GM21825 (cell line): ENCODE data around the gene ANLN.
"Not testable (repeated sequence)": the region's sequence is repeated elsewhere in the genome, so short reads cannot be mapped to it uniquely, and the experiment has no call there.

Experiments used
- ATAC-seq: cut with Tn5 transposase; IDR thresholded peaks from one replicate; pipeline ENCODE4 v1.9.1; 2021; ENCODE audit warnings: mild to moderate bottlenecking, moderate library complexity; ENCODE audit not compliant: unreplicated experiment

The ANLN gene

GRCh38 chr7:36372156-36372555 lies 17.5 kb upstream of the ANLN start:
- no peak for ATAC-seq

GRCh38 chr7:36378555-36378954 lies 11.1 kb upstream of the ANLN start:
- ATAC-seq, result not testable (repeated sequence)

DNA sequence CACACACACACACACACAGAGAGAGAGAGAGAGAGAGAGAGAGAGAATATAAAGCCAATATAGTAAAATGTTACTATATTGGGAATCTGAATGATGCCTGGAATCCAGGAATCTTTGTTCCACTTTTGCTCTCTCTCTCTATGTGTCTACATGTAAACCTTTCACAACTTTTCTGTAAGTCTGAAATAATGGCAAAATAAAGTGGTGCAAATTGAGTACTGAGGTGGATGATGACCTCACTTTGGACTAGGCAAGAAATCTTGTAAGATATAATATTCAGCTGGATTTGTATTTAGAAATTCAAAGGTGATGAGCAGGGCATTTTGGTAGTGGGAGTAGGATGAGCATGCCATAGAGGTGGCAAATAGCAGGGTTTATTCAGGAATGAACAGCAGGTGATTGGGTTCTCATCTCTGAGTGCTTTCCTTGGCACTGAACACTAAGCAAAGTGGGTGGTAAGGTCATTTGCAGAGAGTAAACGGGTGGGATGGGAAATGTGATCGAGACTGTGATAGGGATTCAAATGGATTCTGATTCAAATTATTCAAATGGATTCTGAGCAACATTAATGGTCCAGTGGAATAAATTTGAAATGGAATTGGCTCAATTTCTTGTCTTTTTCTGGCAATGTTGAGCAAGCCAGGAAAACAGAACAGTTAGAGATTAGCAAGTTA lies 9.7 kb upstream of the ANLN start:
- no peak for ATAC-seq

DNA sequence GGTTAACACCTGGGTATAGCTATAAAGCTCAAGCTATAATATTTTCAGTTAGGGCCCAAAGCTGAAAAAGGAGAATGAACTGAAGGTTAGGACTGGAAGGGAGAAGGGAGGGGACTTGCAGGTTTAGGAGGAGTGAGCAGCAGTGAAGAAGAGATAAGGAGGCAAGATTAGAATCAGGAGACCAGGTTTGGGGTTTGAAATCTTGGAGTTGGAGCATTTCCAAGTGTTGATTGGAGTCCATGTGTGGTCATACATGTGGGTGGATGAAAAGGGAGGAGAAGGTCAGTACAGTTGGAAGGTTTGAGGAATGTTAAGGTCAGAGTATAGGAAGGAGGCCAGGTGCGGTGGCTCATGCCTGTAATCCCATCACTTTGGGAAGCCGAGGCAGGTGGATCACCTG lies 8.6 kb upstream of the ANLN start:
- ATAC-seq, result no peak

- ATAC-seq, result not testable (repeated sequence)
Observed at GRCh38 chr7:36383284-36383683, 6.4 kb upstream of the ANLN start.

DNA sequence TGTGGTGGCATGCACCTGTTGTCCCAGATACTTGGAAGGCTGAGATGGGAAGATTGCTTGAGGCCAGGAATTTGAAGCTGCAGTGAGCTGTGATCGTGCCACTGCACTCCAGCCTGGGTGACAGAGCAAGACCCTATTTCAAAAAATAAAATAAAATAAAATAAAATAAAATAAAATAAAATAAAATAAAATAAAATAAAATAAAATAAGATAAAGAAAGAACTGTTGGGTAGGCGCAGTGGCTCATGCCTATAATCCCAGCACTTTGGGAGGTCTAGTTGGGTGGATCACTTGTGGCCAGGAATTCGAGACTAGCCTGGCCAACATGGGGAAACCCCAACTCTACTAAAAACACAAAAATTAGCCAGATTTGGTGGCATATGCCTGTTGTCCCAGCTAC lies 4.0 kb upstream of the ANLN start:
- ATAC-seq, result not testable (repeated sequence)

- ATAC-seq, result no peak
Observed at GRCh38 chr7:36387435-36388231, 2.0 kb upstream of the ANLN start.

GRCh38 chr7:36388423-36388822 lies 1.2 kb upstream of the ANLN start:
- ATAC-seq, result no peak

- ATAC-seq, result peak; percentile 37
Observed at GRCh38 chr7:36390199-36391090, 783 bp downstream of the ANLN start.

- ATAC-seq, result no peak
Observed at GRCh38 chr7:36391436-36392198, 2.0 kb downstream of the ANLN start.

- no peak for ATAC-seq
Observed at GRCh38 chr7:36393826-36394225, 4.2 kb downstream of the ANLN start.

DNA sequence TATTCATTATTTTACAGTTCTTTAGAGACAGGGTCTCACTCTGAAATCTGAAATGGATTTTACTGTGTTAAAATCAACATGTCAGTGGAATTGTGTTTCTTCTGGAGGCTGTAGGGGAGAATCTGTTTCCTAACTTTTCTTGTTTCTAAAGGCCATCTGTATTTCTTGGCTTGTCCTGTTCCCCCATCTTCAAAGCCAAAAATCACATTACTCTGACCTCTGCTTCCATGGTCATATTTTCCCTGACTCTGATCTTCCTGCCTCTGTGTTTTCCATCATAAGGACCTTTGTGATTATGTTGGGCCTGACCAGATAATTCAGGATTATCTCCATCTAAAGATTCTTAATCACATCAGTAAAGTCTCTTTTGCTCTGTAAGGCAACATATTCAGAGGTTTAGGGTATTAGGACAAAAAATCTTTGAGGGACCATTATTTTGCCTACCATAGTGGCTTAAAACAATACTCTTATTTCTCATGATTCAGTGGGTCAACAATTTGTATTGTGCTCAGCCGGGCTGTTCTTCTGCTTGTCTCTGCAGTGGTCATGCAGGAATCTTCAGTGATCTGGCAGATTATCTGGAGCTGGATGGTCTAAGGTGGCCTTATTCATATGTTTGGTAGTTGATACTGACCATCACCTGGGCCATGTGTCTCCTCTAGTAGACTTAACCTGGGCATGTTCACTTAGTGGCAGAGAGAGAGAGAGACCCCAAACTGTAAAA lies 5.7 kb downstream of the ANLN start:
- ATAC-seq, result no peak

DNA sequence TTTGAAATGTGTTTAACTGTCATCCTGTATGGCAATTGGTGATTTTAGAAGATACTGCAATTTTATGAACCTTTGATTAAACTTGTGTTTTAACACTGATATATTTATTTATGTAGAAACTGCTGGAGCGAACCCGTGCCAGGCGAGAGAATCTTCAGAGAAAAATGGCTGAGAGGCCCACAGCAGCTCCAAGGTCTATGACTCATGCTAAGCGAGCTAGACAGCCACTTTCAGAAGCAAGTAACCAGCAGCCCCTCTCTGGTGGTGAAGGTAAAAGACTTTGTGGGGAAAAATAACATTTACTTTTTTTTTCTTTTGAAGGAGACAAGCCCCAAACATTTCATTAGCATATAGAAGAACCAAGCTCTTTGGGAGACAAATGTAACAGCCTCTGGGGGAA lies 6.5 kb downstream of the ANLN start:
- ATAC-seq, result no peak

- ATAC-seq, result no peak
Observed at GRCh38 chr7:36400036-36400435, 10.4 kb downstream of the ANLN start.

GRCh38 chr7:36400606-36401005 lies 10.9 kb downstream of the ANLN start:
- ATAC-seq, result no peak

- no peak for ATAC-seq
Observed at GRCh38 chr7:36403452-36403851, 13.8 kb downstream of the ANLN start.

- no peak for ATAC-seq
Observed at GRCh38 chr7:36404639-36405408, 15.2 kb downstream of the ANLN start.

DNA sequence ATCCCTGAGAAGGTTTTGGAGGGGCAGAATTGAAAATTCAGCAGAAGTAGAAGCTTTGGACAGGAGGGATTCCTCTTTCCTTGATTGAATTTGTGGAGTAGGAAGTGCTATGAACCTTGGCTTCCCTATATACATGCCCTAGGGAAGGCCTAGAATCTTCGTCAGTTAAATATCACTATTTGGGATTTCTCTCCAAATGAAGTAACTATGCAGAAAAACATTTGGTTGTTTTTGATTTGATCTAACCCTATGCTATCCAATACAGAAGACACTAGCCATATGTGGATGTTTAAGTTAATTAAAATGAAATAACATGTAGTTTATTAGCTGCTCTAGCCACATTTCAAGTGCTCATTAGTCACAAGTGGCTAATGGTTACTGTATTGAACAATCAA lies 15.7 kb downstream of the ANLN start:
- ATAC-seq, result no peak

GRCh38 chr7:36406156-36406555 lies 16.5 kb downstream of the ANLN start:
- no peak for ATAC-seq
